HepG2 (cell line): ENCODE measurements around the gene TMEM38A. TPM values are rescaled to one million over a fixed set of nuclear protein-coding genes. Genes with fewer than 3 reads are reported as not detected.

ENCODE experiments used
- ATF4 ChIP-seq, 2 experiments: fragments of 450-650 bp in 1 of 2; sonication (generic) in 1 of 2; formaldehyde crosslinking; IDR thresholded peaks; 2 replicates each; pipeline versions ENCODE4 v1.5.0 to v1.8.0; 2020 to 2022; ENCODE audit warnings: mild to moderate bottlenecking in 1 of 2, missing genetic modification reagents in 1 of 2
- ATRX ChIP-seq: sonication (generic); formaldehyde crosslinking; IDR thresholded peaks from 2 replicates; pipeline ENCODE4 v1.4.0; 2020; ENCODE audit warnings: missing genetic modification reagents, borderline replicate concordance
- ETS1 ChIP-seq: sonication (generic); formaldehyde crosslinking; IDR thresholded peaks from 2 replicates; pipeline ENCODE4 v1.4.0; 2020; ENCODE audit warnings: missing genetic modification reagents
- KMT2B ChIP-seq: IDR thresholded peaks from 2 replicates; pipeline ENCODE4 v1.6.1; 2016; ENCODE audit warnings: missing genetic modification reagents, missing compliant biosample characterization
- MED8 ChIP-seq: sonication (generic); formaldehyde crosslinking; IDR thresholded peaks from 2 replicates; pipeline ENCODE4 v1.8.1; 2023; ENCODE audit warnings: mild to moderate bottlenecking, missing genetic modification reagents; ENCODE audit not compliant: insufficient replicate concordance
- MXD3 ChIP-seq: IDR thresholded peaks from 2 replicates; pipeline ENCODE4 v1.6.1; 2016; ENCODE audit warnings: mild to moderate bottlenecking, missing biosample characterization, missing genetic modification reagents
- NR1H2 ChIP-seq: sonication (generic); formaldehyde crosslinking; IDR thresholded peaks from 2 replicates; pipeline ENCODE4 v1.8.1; 2022; ENCODE audit warnings: low read depth, missing genetic modification reagents, borderline replicate concordance
- POLR2A ChIP-seq, 2 experiments: IDR thresholded peaks; 2 replicates each; pipeline ENCODE4 v1.6.1; 2011; ENCODE audit warnings: low read depth in 2 of 2, low read length in 2 of 2, mild to moderate bottlenecking in 1 of 2, moderate library complexity in 1 of 2; ENCODE audit not compliant: insufficient read depth in 1 of 2
- RBAK ChIP-seq: sonication (generic); formaldehyde crosslinking; IDR thresholded peaks from 2 replicates; pipeline ENCODE4 v1.5.1; 2020; ENCODE audit warnings: mild to moderate bottlenecking, missing genetic modification reagents
- RBM22 ChIP-seq: fragments of 200-400 bp; formaldehyde crosslinking; optimal IDR thresholded peaks from 2 replicates; pipeline ENCODE3; 2017; ENCODE audit warnings: mild to moderate bottlenecking, low read length, moderate library complexity
- SIN3A ChIP-seq: IDR thresholded peaks from 2 replicates; pipeline ENCODE4 v1.6.1; 2011; ENCODE audit warnings: low read depth, mild to moderate bottlenecking, control low read depth, low read length, borderline replicate concordance
- SP1 ChIP-seq, 2 experiments: fragments of 450-650 bp in 1 of 2; sonication (generic) in 1 of 2; formaldehyde crosslinking in 1 of 2; IDR thresholded peaks; 2 replicates each; pipeline versions ENCODE4 v1.4.0 to v1.6.1; 2016 to 2020; ENCODE audit warnings: missing genetic modification reagents in 1 of 2
- SYNCRIP ChIP-seq: fragments of 200-400 bp; formaldehyde crosslinking; IDR thresholded peaks from 2 replicates; pipeline ENCODE4 v1.6.1; 2018; ENCODE audit warnings: mild to moderate bottlenecking, low read depth, low read length; ENCODE audit not compliant: insufficient read depth
- ZBTB34 ChIP-seq: sonication (generic); formaldehyde crosslinking; IDR thresholded peaks from 2 replicates; pipeline ENCODE4 v1.8.0; 2022; ENCODE audit warnings: mild to moderate bottlenecking, missing genetic modification reagents
- ZC3H13 ChIP-seq: sonication (generic); formaldehyde crosslinking; IDR thresholded peaks from 2 replicates; pipeline ENCODE4 v1.8.1; 2023; ENCODE audit warnings: mild to moderate bottlenecking, missing genetic modification reagents, moderate library complexity
- ZNF432 ChIP-seq: sonication (generic); formaldehyde crosslinking; IDR thresholded peaks from 2 replicates; pipeline ENCODE4 v1.5.0; 2020; ENCODE audit warnings: missing genetic modification reagents, mild to moderate bottlenecking, borderline replicate concordance
- ZNF441 ChIP-seq: sonication (generic); formaldehyde crosslinking; IDR thresholded peaks from 2 replicates; pipeline ENCODE4 v1.7.0; 2021; ENCODE audit warnings: missing genetic modification reagents, borderline replicate concordance
- ZNF609 ChIP-seq: sonication (generic); formaldehyde crosslinking; IDR thresholded peaks from 2 replicates; pipeline ENCODE4 v1.4.0; 2020; ENCODE audit warnings: mild to moderate bottlenecking, missing genetic modification reagents, borderline replicate concordance
- ZNF615 ChIP-seq: sonication (generic); formaldehyde crosslinking; IDR thresholded peaks from 2 replicates; pipeline ENCODE4 v1.5.0; 2020; ENCODE audit warnings: mild to moderate bottlenecking, missing genetic modification reagents, borderline replicate concordance
- ZNF713 ChIP-seq: sonication (generic); formaldehyde crosslinking; IDR thresholded peaks from 2 replicates; pipeline ENCODE4 v1.4.0; 2020; ENCODE audit warnings: mild to moderate bottlenecking, missing genetic modification reagents
- ZSCAN29 ChIP-seq: sonication (generic); formaldehyde crosslinking; conservative IDR thresholded peaks from 2 replicates; pipeline ENCODE4 v1.4.0; 2020; ENCODE audit warnings: mild to moderate bottlenecking, missing genetic modification reagents
- polyA plus RNA-seq, 8 experiments: library from polyadenylated mRNA; depleted of rRNA in 3 of 8; stranded (reverse) in 7 of 8; unstranded in 1 of 8; fragments of >200 nt; fragmentation: Illumina TruSeq in 4 of 8; extraction: Trizol in 4 of 8; gene quantifications; 2 replicates each; pipeline versions ENCODE4 v1.2.1 to v1.2.3, GENCODE V29; 2011 to 2016; ENCODE audit warnings: low read depth in 4 of 8, missing spikeins in 1 of 8, mixed read lengths in 1 of 8; ENCODE audit not compliant: insufficient read depth in 1 of 8
- total RNA-seq, 5 experiments: library from RNA; depleted of rRNA; stranded (reverse); fragments of >200 nt; fragmentation: Illumina TruSeq; extraction: Trizol; gene quantifications; 2 replicates each; pipeline ENCODE4 v1.2.3, GENCODE V29; 2016; ENCODE audit warnings: low read depth in 1 of 5

Gene TMEM38A
- total and polyA plus RNA-seq, 2 of the 13 experiments (the other 11 are each of a cell fraction or from before 2014, with no cell fraction given), result 4.8 to 6.8 TPM

- TF ChIP-seq ZC3H13 (CRISPR knock-in tag), result 0 out of 2 replicates have a peak, but pooled peaks have one; percentile 24
- no peak for TF ChIP-seq ZNF441 (CRISPR knock-in tag)
- TF ChIP-seq ZNF713 (CRISPR knock-in tag), result no peak
- TF ChIP-seq ZNF432 (CRISPR knock-in tag), result no peak
- TF ChIP-seq ETS1 (CRISPR knock-in tag), result no peak
- TF ChIP-seq ZSCAN29 (CRISPR knock-in tag), result no peak
- no peak for TF ChIP-seq NR1H2 (CRISPR knock-in tag)
- TF ChIP-seq POLR2A (IDR thresholded peaks at IDR 0.05; ENCODE audit: insufficient read depth in 1 of 2, low read depth in 2 of 2, low read length in 2 of 2), result peak in 1 of 2 experiments; percentile 88; a peak in 2 of 4 replicates
- TF ChIP-seq MXD3 (CRISPR knock-in tag), result no peak
- TF ChIP-seq ATF4 (CRISPR knock-in tag; IDR thresholded peaks at IDR 0.05), result no peak
- TF ChIP-seq SIN3A, result peak; percentile 59; the same call in 1 of the 2 replicates
- TF ChIP-seq ZNF615 (CRISPR knock-in tag), result no peak
- TF ChIP-seq ZBTB34, result no peak
- no peak for TF ChIP-seq RBAK (CRISPR knock-in tag)
- peak; percentile 16 for TF ChIP-seq MED8 (CRISPR knock-in tag)
- no peak for TF ChIP-seq KMT2B
- TF ChIP-seq SYNCRIP, result no peak
- TF ChIP-seq ZNF609 (CRISPR knock-in tag), result no peak
- no peak for TF ChIP-seq RBM22
- TF ChIP-seq ATRX (CRISPR knock-in tag), result no peak
- TF ChIP-seq SP1 (IDR thresholded peaks at IDR 0.05), result no peak
- peak; percentile 29; the same call in 1 of the 2 replicates for TF ChIP-seq SP1 (CRISPR knock-in tag; IDR thresholded peaks at IDR 0.05)
These were observed at the start of gene TMEM38A (continued) for GRCh38 chr19:16660763-16661479.
